OCI-LY3 (cell line): Measurements from ENCODE around the gene EDC4.

ENCODE experiments used
- H2AFZ ChIP-seq: fragments of 200-600, 300-600 bp; shearing (Covaris generic); 2 replicates; pipeline ENCODE4 v1.6.0; 2014; ENCODE audit warnings: antibody characterized with exemption, low read depth, low read length
- H3K27ac ChIP-seq: fragments of 200-600, 300-600 bp; sonication (generic); 2 replicates; pipeline ENCODE4 v1.5.1; 2014; ENCODE audit warnings: mild to moderate bottlenecking, low read length, moderate library complexity, mixed read lengths
- H3K27me3 ChIP-seq: fragments of 200-600, 300-600 bp; sonication (generic); 2 replicates; pipeline ENCODE4 v1.6.1; 2014; ENCODE audit warnings: low read depth, low read length, mixed read lengths
- H3K36me3 ChIP-seq: fragments of 200-600, 300-600 bp; sonication (generic); replicated peaks from 2 replicates; pipeline ENCODE3; 2014; ENCODE audit warnings: low read depth, low read length, mixed read lengths
- H3K4me1 ChIP-seq: fragments of 300-600, 200-600 bp; sonication (generic); 2 replicates; pipeline ENCODE4 v1.6.1; 2014; ENCODE audit warnings: low read length, mixed read lengths
- H3K4me2 ChIP-seq: fragments of 200-600, 300-600 bp; sonication (generic); 2 replicates; pipeline ENCODE4 v1.6.1; 2014; ENCODE audit warnings: low read length, mixed read lengths
- H3K4me3 ChIP-seq: fragments of 300-600, 200-600 bp; sonication (generic); 2 replicates; pipeline ENCODE4 v1.5.1; 2014; ENCODE audit warnings: antibody characterized with exemption, mild to moderate bottlenecking, low read length, moderate library complexity
- H3K79me2 ChIP-seq: fragments of 300-600, 200-600 bp; shearing (Covaris generic); 2 replicates; pipeline ENCODE4 v1.6.1; 2014; ENCODE audit warnings: mild to moderate bottlenecking, low read length, mixed read lengths
- H3K9ac ChIP-seq: fragments of 300-600, 200-600 bp; shearing (Covaris generic); 2 replicates; pipeline ENCODE4 v1.6.0; 2014; ENCODE audit warnings: mild to moderate bottlenecking, low read length, moderate library complexity
- H3K9me3 ChIP-seq: fragments of 200-600, 300-600 bp; shearing (Covaris generic); 2 replicates; pipeline ENCODE4 v1.6.1; 2014; ENCODE audit warnings: low read length, mixed read lengths; ENCODE audit not compliant: insufficient read depth
- H4K20me1 ChIP-seq: fragments of 200-600, 300-600 bp; sonication (generic); 2 replicates; pipeline ENCODE4 v1.6.1; 2016; ENCODE audit warnings: low read length, mixed read lengths; ENCODE audit not compliant: insufficient read depth
- CTCF ChIP-seq: fragments of 200-600, 300-600 bp; sonication (generic); IDR thresholded peaks from 2 replicates; pipeline ENCODE4 v1.5.1; 2014; ENCODE audit warnings: antibody characterized with exemption, low read length, low read depth
- EZH2phosphoT487 ChIP-seq: fragments of 200-600 bp; shearing (Covaris generic); IDR thresholded peaks from 2 replicates; pipeline ENCODE4 v1.6.1; 2018; ENCODE audit warnings: antibody characterized with exemption, mixed run types, low read depth

Gene EDC4

DNA sequence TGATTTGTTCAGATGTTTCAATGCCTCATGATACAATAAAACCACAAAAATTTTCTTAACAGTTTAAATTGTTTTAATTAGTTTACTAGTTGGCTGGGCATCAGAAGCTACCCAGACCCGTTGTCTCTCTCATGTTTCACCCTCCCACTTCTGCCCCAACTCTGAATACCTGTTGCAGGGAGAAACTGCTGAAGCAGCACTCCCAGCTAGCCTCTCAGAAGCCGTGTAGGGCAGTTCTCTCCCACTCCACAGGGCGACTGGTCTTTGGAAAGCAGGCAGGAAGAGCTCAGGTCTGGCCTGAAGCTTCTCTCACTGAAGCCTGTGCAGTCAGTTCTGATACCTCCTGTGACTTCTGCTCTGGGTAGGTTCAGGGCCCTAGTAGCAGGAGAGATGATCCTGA, 1.6 kb upstream of the EDC4 start:
- H2AFZ ChIP-seq: no peak overlapping the region
- H3K4me2 ChIP-seq: no peak overlapping the region
- no peak overlapping the region for H3K9ac ChIP-seq
- no peaks in the 10 kb centered on the region for H3K9me3 ChIP-seq
- H3K36me3 ChIP-seq: peaks cover 13% of the 10 kb centered on the region
- H3K79me2 ChIP-seq: peaks cover 33% of the 10 kb centered on the region
- TF ChIP-seq EZH2phosphoT487: no peak
- no peak for TF ChIP-seq CTCF
- H3K27ac ChIP-seq: no peak overlapping the region
- peaks cover 14% of the 10 kb centered on the region for H3K4me1 ChIP-seq
- H4K20me1 ChIP-seq: peaks cover 15% of the 10 kb centered on the region
- no peaks in the 10 kb centered on the region for H3K27me3 ChIP-seq
- H3K4me3 ChIP-seq: no peak overlapping the region

- H3K4me2 ChIP-seq: peak overlapping the region; percentile 98
- peak overlapping the region; percentile 77 for H3K9ac ChIP-seq
- H3K79me2 ChIP-seq: peaks cover 37% of the 10 kb centered on the region
- H3K27me3 ChIP-seq: no peaks in the 10 kb centered on the region
- H3K4me1 ChIP-seq: peaks cover 14% of the 10 kb centered on the region
- TF ChIP-seq EZH2phosphoT487: no peak
- no peak for TF ChIP-seq CTCF
- H4K20me1 ChIP-seq: peaks cover 15% of the 10 kb centered on the region
- H3K9me3 ChIP-seq: no peaks in the 10 kb centered on the region
- H3K36me3 ChIP-seq: peaks cover 22% of the 10 kb centered on the region
- peak overlapping the region; percentile 44; the same call in 1 of the 2 replicates for H2AFZ ChIP-seq
- peak overlapping the region; percentile 52 for H3K27ac ChIP-seq
- H3K4me3 ChIP-seq: peak overlapping the region; percentile 95
These were observed 671 bp upstream of the EDC4 start for GRCh38 chr16:67872131-67872630.

DNA sequence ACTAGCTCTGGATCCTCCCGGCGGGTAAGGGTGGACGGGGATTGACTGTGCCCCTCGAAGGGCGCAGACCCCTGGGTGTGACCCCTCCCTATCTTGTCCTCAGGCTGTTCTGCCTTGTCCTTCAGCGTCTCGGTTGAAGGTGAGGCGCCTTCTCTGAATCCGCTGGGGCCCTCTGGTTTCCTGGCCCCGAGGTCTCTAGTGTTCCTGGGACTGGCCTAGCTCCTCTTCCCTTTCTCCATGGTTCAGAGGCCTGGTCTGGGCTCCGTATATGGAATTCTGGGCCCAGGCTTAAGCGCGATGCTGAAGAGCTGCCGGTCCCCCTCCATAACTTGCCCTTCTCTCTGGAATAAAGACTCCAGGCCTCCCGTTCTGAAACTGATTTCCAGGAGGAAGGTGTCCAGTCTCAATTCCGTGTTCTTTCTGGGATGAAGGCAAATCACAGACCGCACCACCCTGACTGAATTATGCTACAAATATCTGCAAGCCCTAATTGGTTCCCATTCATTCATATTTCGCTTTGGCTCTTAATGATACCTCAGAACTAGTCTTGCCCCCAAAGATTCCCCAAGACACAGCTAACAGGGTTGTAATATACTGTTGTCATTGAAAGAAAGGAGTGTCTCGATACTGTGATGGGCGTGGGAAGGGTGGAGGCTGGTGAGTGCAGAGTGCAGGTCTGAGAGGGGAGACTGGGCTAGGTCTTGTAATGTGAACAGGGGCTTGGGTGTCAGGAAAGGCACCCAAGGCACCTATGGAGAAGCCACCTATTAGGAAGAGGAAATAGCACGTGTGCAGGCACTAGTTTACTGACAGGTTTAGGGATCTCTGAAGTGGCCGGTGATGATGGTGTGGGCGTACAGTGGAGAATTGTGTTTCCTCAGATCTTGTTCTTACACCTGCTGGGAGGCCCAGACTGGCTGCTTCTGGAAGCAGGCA, 851 bp downstream of the EDC4 start:
- no peaks in the 10 kb centered on the region for H3K27me3 ChIP-seq
- peak overlapping the region; percentile 89; the same call in 1 of the 2 replicates for H2AFZ ChIP-seq
- H3K9ac ChIP-seq: peak overlapping the region; percentile 77
- no peaks in the 10 kb centered on the region for H3K9me3 ChIP-seq
- H3K36me3 ChIP-seq: peaks cover 26% of the 10 kb centered on the region
- no peak for TF ChIP-seq CTCF
- TF ChIP-seq EZH2phosphoT487: no peak
- peak overlapping the region; percentile 95 for H3K4me3 ChIP-seq
- H3K4me1 ChIP-seq: peaks cover 14% of the 10 kb centered on the region
- H3K4me2 ChIP-seq: peak overlapping the region; percentile 98
- peaks cover 15% of the 10 kb centered on the region for H4K20me1 ChIP-seq
- peak overlapping the region; percentile 34 for H3K27ac ChIP-seq
- peaks cover 37% of the 10 kb centered on the region for H3K79me2 ChIP-seq

DNA sequence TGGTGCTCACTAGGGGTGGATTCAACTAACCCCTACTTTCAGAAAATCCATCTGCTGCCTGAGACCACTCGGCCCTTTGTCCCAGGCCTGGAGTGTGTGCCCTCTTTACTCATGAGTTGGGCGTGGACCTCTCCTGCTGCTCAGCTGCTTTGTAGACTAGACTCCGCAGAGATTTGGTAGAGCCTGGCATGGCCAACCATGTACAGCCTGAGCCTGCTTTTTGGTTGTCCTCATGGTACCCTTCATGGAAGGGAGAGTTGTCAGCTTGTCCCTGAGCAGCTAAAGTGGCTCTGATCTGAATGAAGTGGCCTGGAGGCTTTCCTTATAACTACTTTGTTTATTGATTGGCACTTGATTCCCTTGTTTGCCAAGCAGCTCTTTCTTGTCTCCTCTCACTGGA, 1.5 kb downstream of the EDC4 start:
- H4K20me1 ChIP-seq: peaks cover 15% of the 10 kb centered on the region
- no peak overlapping the region; the same call in 1 of the 2 replicates for H3K9ac ChIP-seq
- H3K4me3 ChIP-seq: peak overlapping the region; percentile 95
- peak overlapping the region; percentile 98 for H3K4me2 ChIP-seq
- H3K4me1 ChIP-seq: peaks cover 14% of the 10 kb centered on the region
- peaks cover 31% of the 10 kb centered on the region for H3K36me3 ChIP-seq
- TF ChIP-seq CTCF: no peak
- no peak for TF ChIP-seq EZH2phosphoT487
- H3K9me3 ChIP-seq: no peaks in the 10 kb centered on the region
- no peak overlapping the region for H2AFZ ChIP-seq
- H3K27ac ChIP-seq: no peak overlapping the region
- no peaks in the 10 kb centered on the region for H3K27me3 ChIP-seq
- peaks cover 37% of the 10 kb centered on the region for H3K79me2 ChIP-seq
